Daoy (cell line): ENCODE measurements around the gene GRIFIN. TPM values are rescaled to one million over a fixed set of nuclear protein-coding genes. Genes with fewer than 3 reads are reported as not detected.

ENCODE experiments used
- DNase-seq: peaks from one replicate; pipeline ENCODE4 v3.0.0-alpha.2; 2015; ENCODE audit warnings: low read depth
- total RNA-seq: library from RNA; depleted of rRNA; stranded (reverse); fragments of >200 nt; shearing (Covaris generic); gene quantifications from 2 replicates; pipeline ENCODE4 v1.2.3, GENCODE V29; 2014; rRNA removed

The GRIFIN gene
- total RNA-seq, 1 experiment from 2014 or later, result not detected

DNA sequence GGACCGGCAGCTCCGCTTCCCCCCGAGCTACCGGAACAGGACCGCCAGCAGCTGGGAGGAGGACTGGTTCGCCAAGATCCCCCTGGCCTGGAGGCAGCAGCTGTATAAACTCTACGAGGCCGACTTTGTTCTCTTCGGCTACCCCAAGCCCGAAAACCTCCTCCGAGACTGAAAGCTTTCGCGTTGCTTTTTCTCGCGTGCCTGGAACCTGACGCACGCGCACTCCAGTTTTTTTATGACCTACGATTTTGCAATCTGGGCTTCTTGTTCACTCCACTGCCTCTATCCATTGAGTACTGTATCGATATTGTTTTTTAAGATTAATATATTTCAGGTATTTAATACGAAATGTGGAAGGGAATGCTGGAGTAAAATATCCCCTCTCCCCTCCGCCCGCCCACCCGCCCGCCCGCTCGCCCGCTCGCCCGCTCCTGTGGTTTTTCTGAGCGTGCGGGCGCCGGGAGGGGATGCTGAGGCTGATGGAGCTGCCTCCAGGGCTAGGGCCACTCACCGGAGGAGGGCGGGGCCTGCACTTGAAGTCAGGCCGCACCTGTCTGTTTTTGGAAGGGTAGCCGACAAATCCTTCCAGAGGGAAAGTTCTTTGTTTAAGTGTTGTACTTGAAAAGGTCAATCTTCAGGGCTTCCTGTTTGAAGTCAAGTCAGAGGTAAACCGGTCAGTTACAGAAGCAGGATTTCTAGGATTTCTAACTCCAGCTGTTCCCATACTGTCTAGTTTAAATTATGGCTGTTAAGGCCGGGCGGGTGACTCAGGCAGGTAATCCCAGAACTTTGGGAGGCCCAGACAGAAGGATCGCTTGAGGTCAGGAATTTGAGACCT lies 42.3 kb downstream of the GRIFIN start:
- DNase-seq, result no peak

DNA sequence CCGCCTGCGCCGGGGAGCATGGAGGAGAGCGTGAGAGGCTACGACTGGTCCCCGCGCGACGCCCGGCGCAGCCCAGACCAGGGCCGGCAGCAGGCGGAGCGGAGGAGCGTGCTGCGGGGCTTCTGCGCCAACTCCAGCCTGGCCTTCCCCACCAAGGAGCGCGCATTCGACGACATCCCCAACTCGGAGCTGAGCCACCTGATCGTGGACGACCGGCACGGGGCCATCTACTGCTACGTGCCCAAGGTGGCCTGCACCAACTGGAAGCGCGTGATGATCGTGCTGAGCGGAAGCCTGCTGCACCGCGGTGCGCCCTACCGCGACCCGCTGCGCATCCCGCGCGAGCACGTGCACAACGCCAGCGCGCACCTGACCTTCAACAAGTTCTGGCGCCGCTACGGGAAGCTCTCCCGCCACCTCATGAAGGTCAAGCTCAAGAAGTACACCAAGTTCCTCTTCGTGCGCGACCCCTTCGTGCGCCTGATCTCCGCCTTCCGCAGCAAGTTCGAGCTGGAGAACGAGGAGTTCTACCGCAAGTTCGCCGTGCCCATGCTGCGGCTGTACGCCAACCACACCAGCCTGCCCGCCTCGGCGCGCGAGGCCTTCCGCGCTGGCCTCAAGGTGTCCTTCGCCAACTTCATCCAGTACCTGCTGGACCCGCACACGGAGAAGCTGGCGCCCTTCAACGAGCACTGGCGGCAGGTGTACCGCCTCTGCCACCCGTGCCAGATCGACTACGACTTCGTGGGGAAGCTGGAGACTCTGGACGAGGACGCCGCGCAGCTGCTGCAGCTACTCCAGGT lies 43.1 kb downstream of the GRIFIN start:
- DNase-seq, result no peak

DNA sequence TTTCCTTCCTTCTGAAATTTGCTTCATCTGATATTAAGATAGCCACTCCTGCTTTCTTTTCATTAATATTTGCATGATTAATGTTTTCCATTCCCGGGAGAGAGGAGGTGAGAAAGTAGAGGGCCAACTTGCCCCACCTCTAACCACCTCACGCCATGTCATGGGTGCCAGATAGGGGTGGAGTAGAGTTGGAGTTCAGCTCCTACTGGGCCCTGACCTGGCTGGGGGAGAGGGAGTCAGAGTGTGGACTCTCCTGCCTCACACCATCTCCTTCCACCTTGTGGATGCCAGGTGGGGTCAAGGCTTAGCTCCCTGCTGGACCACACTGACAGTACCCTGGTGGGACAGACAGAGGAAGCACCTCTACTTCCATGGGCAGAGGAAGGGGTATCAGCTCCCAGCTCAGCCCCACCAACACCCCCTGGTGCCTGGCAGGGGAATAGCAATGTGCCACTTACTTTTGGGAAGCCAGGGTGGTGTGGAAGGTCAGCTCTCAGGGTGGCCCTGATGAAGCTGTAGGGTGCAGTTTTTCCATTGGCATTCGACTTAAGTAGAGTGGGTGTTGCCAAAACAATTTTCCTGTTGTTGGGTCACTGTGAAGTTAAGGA lies 44.8 kb downstream of the GRIFIN start:
- DNase-seq, result no peak

DNA sequence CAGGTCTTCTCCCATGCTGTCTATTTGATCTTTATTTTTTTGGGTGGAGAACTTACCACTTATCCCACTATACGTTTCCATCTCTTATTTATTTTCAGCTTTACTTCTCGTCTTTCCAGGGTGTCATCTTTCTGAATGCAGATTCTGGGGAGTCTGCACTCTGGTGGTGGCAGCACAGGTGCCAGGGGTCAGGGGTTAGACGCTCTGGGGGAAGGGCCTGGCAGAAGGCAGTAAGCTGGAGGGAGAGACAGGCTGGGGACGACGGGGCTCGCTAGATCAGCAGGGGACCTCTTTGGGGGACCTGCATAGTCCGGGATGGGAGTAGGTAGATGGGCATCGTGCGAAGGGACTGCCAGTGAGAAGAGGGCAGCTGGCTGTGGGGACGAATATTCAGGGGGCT lies 50.4 kb downstream of the GRIFIN start:
- no peak for DNase-seq

Other genes with a start within 250 kb of the GRIFIN start
- gene MAD1L1, start 243.5 kb downstream of the GRIFIN start, total RNA-seq, result 103 and 133 TPM in 2 replicates
- gene MRM2, start 234.2 kb downstream of the GRIFIN start, total RNA-seq, result 51.7 and 58.2 TPM in 2 replicates
- gene NUDT1, start 234.2 kb downstream of the GRIFIN start, total RNA-seq, result 108 and 129 TPM in 2 replicates
- 10.3 and 20.6 TPM in 2 replicates for gene SNX8, start 162.0 kb downstream of the GRIFIN start, total RNA-seq
- 334 and 348 TPM in 2 replicates for gene EIF3B, start 121.6 kb downstream of the GRIFIN start, total RNA-seq
- 6.3 and 7.6 TPM in 2 replicates for gene CHST12, start 72.8 kb downstream of the GRIFIN start, total RNA-seq
- 16.1 and 24.2 TPM in 2 replicates for gene LFNG, start 43.4 kb upstream of the GRIFIN start, total RNA-seq
- 42.6 and 59.9 TPM in 2 replicates for gene BRAT1, start 79.1 kb upstream of the GRIFIN start, total RNA-seq
- 7.6 and 11.3 TPM in 2 replicates for gene IQCE, start 82.6 kb upstream of the GRIFIN start, total RNA-seq
- 16.5 and 18.3 TPM in 2 replicates for gene TTYH3, start 155.6 kb upstream of the GRIFIN start, total RNA-seq
- gene AMZ1, start 211.8 kb upstream of the GRIFIN start, total RNA-seq, result 0.29 TPM in 1 of 2 replicates, not detected in the other